HepG2 (cell line): Measurements from ENCODE around the gene MAP2K1. TPM values are rescaled to one million over a fixed set of nuclear protein-coding genes. Genes with fewer than 3 reads are reported as not detected.
A peak's percentile ranks its signal among the peaks of the same experiment; 100 is the strongest.

Source experiments
- ATF5 ChIP-seq: sonication (generic); formaldehyde crosslinking; IDR thresholded peaks from 2 replicates; pipeline ENCODE4 v1.4.0; 2020; ENCODE audit warnings: mild to moderate bottlenecking, low read depth, missing genetic modification reagents
- FLYWCH1 ChIP-seq: sonication (generic); formaldehyde crosslinking; IDR thresholded peaks from 2 replicates; pipeline ENCODE4 v1.8.1; 2023; ENCODE audit warnings: mild to moderate bottlenecking, missing genetic modification reagents
- FOXK1 ChIP-seq: sonication (generic); formaldehyde crosslinking; IDR thresholded peaks from 2 replicates; pipeline ENCODE4 v1.4.0; 2020; ENCODE audit warnings: low read depth, missing genetic modification reagents, borderline replicate concordance
- GFI1 ChIP-seq: sonication (generic); formaldehyde crosslinking; IDR thresholded peaks from 2 replicates; pipeline ENCODE4 v1.5.0; 2020; ENCODE audit warnings: missing genetic modification reagents, mild to moderate bottlenecking, borderline replicate concordance
- GTF2F1 ChIP-seq: fragments of 150-350 bp; IDR thresholded peaks from 2 replicates; pipeline ENCODE4 v1.6.1; 2014; ENCODE audit warnings: low read length
- MTA1 ChIP-seq: sonication (generic); formaldehyde crosslinking; IDR thresholded peaks from 2 replicates; pipeline ENCODE4 v1.4.0; 2020; ENCODE audit warnings: missing genetic modification reagents, mild to moderate bottlenecking, borderline replicate concordance
- NR2F2 ChIP-seq: IDR thresholded peaks from 2 replicates; pipeline ENCODE4 v1.6.1; 2012; ENCODE audit warnings: low read depth, inconsistent platforms, borderline replicate concordance
- RAD21 ChIP-seq: fragments of 450-650 bp; formaldehyde crosslinking; IDR thresholded peaks from 2 replicates; pipeline ENCODE4 v1.5.0; 2020; ENCODE audit warnings: mild to moderate bottlenecking
- SALL2 ChIP-seq: sonication (generic); formaldehyde crosslinking; IDR thresholded peaks from 2 replicates; pipeline ENCODE4 v1.8.1; 2023; ENCODE audit warnings: mild to moderate bottlenecking, missing genetic modification reagents, inconsistent platforms
- SIX4 ChIP-seq: sonication (generic); formaldehyde crosslinking; IDR thresholded peaks from 2 replicates; pipeline ENCODE4 v1.4.0; 2020; ENCODE audit warnings: missing genetic modification reagents
- SKIL ChIP-seq: sonication (generic); formaldehyde crosslinking; IDR thresholded peaks from 2 replicates; pipeline ENCODE4 v1.8.0; 2022; ENCODE audit warnings: missing genetic modification reagents, mild to moderate bottlenecking, moderate library complexity, borderline replicate concordance
- SNAPC5 ChIP-seq: sonication (generic); formaldehyde crosslinking; IDR thresholded peaks from 2 replicates; pipeline ENCODE4 v1.8.1; 2023; ENCODE audit warnings: mild to moderate bottlenecking, missing genetic modification reagents, borderline replicate concordance
- SOX13 ChIP-seq, 3 experiments: fragments of 450-650 bp in 1 of 3; sonication (generic) in 1 of 3; formaldehyde crosslinking in 1 of 3; IDR thresholded peaks in 2 of 3; conservative IDR thresholded peaks in 1 of 3; 2 replicates each; pipeline versions ENCODE4 v1.5.0 to v1.6.1; 2016 to 2020; ENCODE audit warnings: antibody characterized with exemption in 1 of 3, mild to moderate bottlenecking in 1 of 3, missing compliant biosample characterization in 1 of 3, missing genetic modification reagents in 1 of 3, moderate library complexity in 1 of 3
- SRF ChIP-seq: IDR thresholded peaks from 2 replicates; pipeline ENCODE4 v1.6.1; 2011; ENCODE audit warnings: mild to moderate bottlenecking, low read depth, low read length, moderate library complexity
- ZBTB8A ChIP-seq: sonication (generic); formaldehyde crosslinking; IDR thresholded peaks from 2 replicates; pipeline ENCODE4 v1.4.0; 2020; ENCODE audit warnings: mild to moderate bottlenecking, low read depth, missing genetic modification reagents, borderline replicate concordance
- ZNF556 ChIP-seq: sonication (generic); formaldehyde crosslinking; IDR thresholded peaks from 2 replicates; pipeline ENCODE4 v1.4.0; 2020; ENCODE audit warnings: mild to moderate bottlenecking, missing genetic modification reagents, borderline replicate concordance
- ZNF562 ChIP-seq: sonication (generic); formaldehyde crosslinking; IDR thresholded peaks from 2 replicates; pipeline ENCODE4 v1.8.0; 2022; ENCODE audit warnings: missing genetic modification reagents, borderline replicate concordance
- ZNF703 ChIP-seq: sonication (generic); formaldehyde crosslinking; IDR thresholded peaks from 2 replicates; pipeline ENCODE4 v1.5.1; 2020; ENCODE audit warnings: missing genetic modification reagents, mild to moderate bottlenecking, moderate library complexity, borderline replicate concordance
- ZNF704 ChIP-seq: sonication (generic); formaldehyde crosslinking; IDR thresholded peaks from 2 replicates; pipeline ENCODE4 v1.8.1; 2023; ENCODE audit warnings: mild to moderate bottlenecking, inconsistent platforms, moderate library complexity, missing genetic modification reagents, borderline replicate concordance
- ZNF710 ChIP-seq: sonication (generic); formaldehyde crosslinking; IDR thresholded peaks from 2 replicates; pipeline ENCODE4 v1.5.0; 2020; ENCODE audit warnings: mild to moderate bottlenecking, missing genetic modification reagents, borderline replicate concordance
- ZSCAN30 ChIP-seq: sonication (generic); formaldehyde crosslinking; IDR thresholded peaks from 2 replicates; pipeline ENCODE4 v1.5.0; 2020; ENCODE audit warnings: mild to moderate bottlenecking, missing genetic modification reagents
- polyA plus RNA-seq, 8 experiments: library from polyadenylated mRNA; depleted of rRNA in 3 of 8; stranded (reverse) in 7 of 8; unstranded in 1 of 8; fragments of >200 nt; fragmentation: Illumina TruSeq in 4 of 8; extraction: Trizol in 4 of 8; gene quantifications; 2 replicates each; pipeline versions ENCODE4 v1.2.1 to v1.2.3, GENCODE V29; 2011 to 2016; ENCODE audit warnings: low read depth in 4 of 8, missing spikeins in 1 of 8, mixed read lengths in 1 of 8; ENCODE audit not compliant: insufficient read depth in 1 of 8
- total RNA-seq, 5 experiments: library from RNA; depleted of rRNA; stranded (reverse); fragments of >200 nt; fragmentation: Illumina TruSeq; extraction: Trizol; gene quantifications; 2 replicates each; pipeline ENCODE4 v1.2.3, GENCODE V29; 2016; ENCODE audit warnings: low read depth in 1 of 5

Gene MAP2K1
- total and polyA plus RNA-seq, 2 of the 13 experiments (the other 11 are each of a cell fraction or from before 2014, with no cell fraction given) = 24.1 to 49.2 TPM

- no peak for TF ChIP-seq SKIL (CRISPR knock-in tag)
- TF ChIP-seq FLYWCH1 = no peak
- TF ChIP-seq SALL2 (CRISPR knock-in tag) = no peak
- TF ChIP-seq ZNF710 (CRISPR knock-in tag) = peak; percentile 71; the same call in 1 of the 2 replicates
- peak; percentile 58; the same call in 1 of the 2 replicates for TF ChIP-seq FOXK1 (CRISPR knock-in tag)
- no peak for TF ChIP-seq ZNF704 (CRISPR knock-in tag)
- no peak for TF ChIP-seq SIX4 (CRISPR knock-in tag)
- no peak for TF ChIP-seq SNAPC5 (CRISPR knock-in tag)
- no peak for TF ChIP-seq ZNF556
- TF ChIP-seq RAD21 (CRISPR knock-in tag) = no peak
- TF ChIP-seq GFI1 (CRISPR knock-in tag) = no peak
- TF ChIP-seq ATF5 (CRISPR knock-in tag) = no peak
- TF ChIP-seq ZNF562 (CRISPR knock-in tag) = no peak
- TF ChIP-seq SOX13 (IDR thresholded peaks at IDR 0.05) = no peak
- peak in 1 of 2 experiments; percentile 50; a peak in 2 of 4 replicates for TF ChIP-seq SOX13 (CRISPR knock-in tag; conservative IDR thresholded peaks at IDR 0.05 in 1 of 2, IDR thresholded peaks at IDR 0.05 in 1 of 2)
- peak; percentile 47; the same call in 1 of the 2 replicates for TF ChIP-seq NR2F2
- TF ChIP-seq ZBTB8A (CRISPR knock-in tag) = no peak
- no peak for TF ChIP-seq ZNF703 (CRISPR knock-in tag)
- no peak for TF ChIP-seq SRF
- no peak for TF ChIP-seq GTF2F1
- TF ChIP-seq ZSCAN30 = no peak
- no peak for TF ChIP-seq MTA1 (CRISPR knock-in tag)
These were observed 66.4 kb downstream of the MAP2K1 start (continued) for GRCh38 chr15:66452971-66453580.
